ENCODE measurements around the gene JARID2.

JARID2 gene

DNA sequence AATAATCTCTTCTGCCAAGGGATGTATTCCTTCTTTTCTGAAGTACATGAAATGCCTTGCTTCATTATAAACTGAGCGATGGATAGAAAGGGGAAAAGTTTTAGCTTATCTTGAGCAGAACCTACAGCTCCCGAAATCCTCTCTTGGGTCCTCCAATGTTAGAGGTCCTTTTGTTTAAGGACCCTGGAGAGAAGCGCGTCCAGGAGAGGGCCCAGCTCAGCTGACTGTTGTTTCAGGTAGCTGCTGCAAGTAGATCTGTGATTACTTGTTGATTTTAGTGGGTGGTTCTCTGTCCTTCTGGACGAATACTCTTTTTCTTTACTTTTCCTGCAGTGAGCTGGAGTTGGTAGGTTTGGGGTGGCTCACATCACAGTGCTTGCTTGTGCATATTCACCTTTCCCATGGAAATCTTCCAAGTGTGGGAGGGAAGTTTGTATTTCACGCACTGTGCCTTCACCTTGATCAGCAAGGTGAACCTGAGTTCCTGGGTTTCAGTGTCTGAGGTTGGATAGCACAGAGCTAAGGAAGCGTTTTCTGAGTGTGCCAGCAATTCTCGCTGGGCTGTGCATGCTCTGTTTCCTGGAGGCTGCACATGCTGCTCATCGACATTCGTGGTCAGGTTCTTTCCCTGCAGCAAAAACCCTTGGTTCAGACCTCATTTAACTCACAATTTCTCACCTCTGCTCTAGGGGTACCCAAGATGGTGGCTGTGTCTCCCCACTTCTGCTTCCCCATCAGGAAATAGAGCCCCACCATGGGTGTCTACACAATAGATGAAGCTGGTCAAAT is 176.3 kb downstream of the JARID2 start:
- no peak for DNase-seq (ENCODE audit: low spot score)

GRCh38 chr6:15423286-15423993 is 177.6 kb downstream of the JARID2 start:
- DNase-seq (ENCODE audit: low spot score): no peak

DNA sequence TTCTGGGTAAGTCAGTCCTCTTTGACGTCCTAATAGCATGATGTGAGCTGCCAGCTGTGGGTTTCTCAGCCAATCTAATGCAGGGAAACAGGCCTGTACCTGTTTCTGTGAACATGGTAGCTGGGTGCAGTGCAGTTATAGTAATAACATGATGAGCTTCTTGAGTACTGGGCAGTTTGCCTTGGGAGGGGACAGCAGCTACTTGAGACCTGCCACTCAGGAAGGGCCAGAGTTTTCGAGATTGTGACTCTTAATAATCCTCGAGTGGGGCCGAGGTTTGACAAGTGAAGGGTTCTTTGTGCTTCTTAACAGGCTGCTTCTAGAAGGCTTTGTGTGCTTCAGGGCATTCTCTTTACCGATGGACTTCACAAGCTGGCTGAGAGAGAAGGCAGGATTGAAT is 180.1 kb downstream of the JARID2 start:
- DNase-seq (ENCODE audit: low spot score): no peak

GRCh38 chr6:15426395-15426794 is 180.5 kb downstream of the JARID2 start:
- DNase-seq (ENCODE audit: low spot score): no peak

GRCh38 chr6:15426901-15427300 is 181.0 kb downstream of the JARID2 start:
- no peak for DNase-seq (ENCODE audit: low spot score)

DNA sequence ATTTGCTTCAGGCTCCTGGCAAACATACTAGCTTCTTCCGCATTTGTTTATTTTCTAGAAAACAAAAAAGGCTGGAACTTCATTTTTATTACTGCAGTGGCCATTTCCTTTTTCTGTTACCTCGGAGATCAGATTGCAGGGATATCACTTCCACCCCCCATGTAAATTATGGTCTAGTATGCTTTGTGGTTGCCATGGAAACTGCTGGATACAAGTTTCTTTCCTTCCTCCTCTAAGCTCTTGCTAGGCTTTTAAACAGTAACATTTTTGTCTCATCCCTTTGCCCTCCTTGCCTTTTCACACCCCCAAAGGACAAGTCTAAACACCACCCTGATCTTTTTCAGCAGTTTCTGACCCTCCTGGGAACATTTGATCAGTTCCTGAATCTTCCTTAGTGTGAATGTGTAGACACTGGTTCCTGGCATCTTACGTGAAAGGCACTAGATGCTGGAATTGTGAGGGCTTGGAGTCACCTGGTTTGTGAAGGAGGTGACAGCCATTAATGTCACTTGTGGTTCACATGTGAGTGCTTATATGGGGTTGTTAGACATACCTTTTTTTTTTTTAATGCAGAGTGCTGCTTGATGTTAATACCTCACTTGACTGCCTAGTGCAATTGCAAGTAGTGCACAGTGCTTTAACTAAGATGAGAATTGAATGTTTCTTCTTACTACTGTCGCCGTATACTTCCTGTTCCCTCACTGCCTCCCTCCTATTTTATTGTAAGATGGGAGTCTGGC is 181.6 kb downstream of the JARID2 start:
- no peak for DNase-seq (ENCODE audit: low spot score)

- no peak for DNase-seq (ENCODE audit: low spot score)
Observed at GRCh38 chr6:15429141-15430110, 183.6 kb downstream of the JARID2 start.

DNA sequence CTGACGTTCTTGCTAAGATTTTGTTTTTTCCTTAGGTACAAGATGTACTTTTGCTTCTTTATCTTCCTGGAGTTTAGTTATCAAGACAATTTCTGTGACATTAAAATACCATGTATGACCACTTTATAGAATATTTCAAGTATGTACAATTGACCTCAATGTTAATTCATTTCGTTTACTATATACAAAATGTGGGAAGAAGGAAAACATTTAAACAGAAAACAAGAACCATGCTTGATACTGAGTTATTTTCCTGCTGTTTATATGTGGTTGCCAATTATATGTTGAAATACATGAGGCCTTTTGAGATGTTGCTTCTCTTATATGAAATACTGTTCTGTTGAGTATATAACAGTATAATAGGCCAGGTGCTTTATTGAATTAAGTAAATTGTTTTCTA is 184.3 kb downstream of the JARID2 start:
- no peak for DNase-seq (ENCODE audit: low spot score)

DNA sequence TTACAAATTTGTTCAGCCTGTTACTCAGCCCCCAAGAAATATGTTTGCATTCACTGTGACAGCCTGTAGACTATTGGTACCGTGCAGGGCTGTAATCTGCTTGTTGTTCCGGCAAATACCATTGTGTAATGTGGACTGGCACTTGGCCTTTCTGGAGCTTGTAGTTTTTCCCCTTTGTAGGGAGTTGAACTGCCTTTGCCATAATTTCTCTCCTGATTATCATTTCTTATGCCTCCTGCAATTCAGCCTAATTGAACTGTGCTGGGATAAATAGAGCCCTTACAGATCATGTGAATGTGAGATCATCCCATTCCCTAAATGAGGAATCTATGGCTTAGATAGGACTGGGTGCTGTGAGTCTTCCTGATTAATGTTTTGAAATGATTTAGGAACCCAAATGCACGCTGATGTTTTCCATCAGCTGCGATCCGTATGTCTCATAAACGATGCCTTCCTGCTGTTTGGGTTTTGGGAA is 185.1 kb downstream of the JARID2 start:
- DNase-seq (ENCODE audit: low spot score): no peak

- DNase-seq (ENCODE audit: low spot score): no peak
Observed at GRCh38 chr6:15431762-15432483, 186.1 kb downstream of the JARID2 start.

GRCh38 chr6:15433511-15433861 is 187.6 kb downstream of the JARID2 start:
- no peak for DNase-seq (ENCODE audit: low spot score)

DNA sequence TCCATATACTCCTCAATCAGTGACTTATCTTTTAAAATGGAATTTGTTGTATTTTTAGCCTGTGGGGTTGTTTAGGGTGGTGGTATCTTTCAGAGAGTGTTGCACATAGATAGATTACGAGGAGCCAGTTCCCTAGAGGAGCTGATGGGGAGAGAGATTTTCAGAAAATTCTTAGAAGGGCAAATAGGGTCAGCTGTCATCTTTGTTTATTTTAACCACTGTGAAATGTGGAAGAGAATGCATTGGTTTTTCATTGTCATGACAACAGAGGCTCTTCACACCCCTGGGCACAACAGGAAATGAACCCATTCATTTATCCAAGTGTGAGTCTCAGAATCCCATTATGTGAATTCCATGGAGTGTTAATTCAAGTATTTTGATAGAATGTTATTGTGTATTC is 188.4 kb downstream of the JARID2 start:
- no peak for DNase-seq (ENCODE audit: low spot score)

DNA sequence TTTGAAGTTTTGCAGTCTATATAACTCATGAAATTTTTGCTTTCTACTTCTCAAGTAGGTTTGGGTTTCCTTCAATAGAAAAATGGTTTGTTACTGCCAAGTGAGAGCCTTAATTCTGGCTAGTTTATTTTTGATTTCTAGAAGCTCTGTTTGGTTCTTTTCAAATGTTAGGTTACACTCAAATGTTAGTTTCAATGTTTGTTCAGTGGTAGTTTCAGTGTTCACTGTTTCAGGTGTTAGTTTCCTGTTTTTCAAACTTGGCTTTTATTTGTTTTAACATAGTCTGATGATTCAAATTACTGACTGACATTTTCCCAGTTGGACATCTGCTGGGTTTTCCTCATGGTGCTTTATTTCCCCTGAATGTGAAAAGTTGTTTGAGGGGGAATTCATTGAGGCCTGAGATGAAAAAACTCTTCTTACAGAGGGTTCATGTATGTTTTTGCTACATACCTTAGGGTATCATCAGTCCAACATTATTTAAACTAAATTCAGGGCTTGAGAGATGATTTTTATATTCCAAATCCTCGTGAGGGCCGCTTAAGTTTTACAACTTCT is 189.0 kb downstream of the JARID2 start:
- no peak for DNase-seq (ENCODE audit: low spot score)

- DNase-seq (ENCODE audit: low spot score): no peak
Observed at GRCh38 chr6:15435468-15435867, 189.6 kb downstream of the JARID2 start.

DNA sequence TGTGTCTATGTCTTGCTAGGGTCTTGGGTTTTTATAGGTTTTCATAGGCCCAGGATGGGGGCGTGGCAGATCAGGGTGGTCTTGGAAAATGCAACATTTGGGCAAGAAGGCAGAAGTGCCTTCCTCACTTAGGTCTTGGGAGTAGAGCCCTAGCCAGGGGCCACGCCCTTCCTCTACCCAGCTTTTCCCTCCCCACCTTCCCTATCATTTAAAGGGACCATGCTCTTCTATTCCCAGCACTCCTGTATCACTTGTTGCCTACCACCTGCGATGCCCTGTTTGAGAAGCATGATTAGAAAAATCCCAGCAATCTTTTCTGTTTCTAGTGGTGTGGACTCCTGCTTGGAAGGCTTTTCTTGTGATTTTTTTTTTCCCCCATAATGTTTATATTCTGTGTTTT is 190.6 kb downstream of the JARID2 start:
- DNase-seq (ENCODE audit: low spot score): no peak

GRCh38 chr6:15437090-15437635 is 191.3 kb downstream of the JARID2 start:
- no peak for DNase-seq (ENCODE audit: low spot score)

GRCh38 chr6:15439410-15440025 is 193.6 kb downstream of the JARID2 start:
- no peak for DNase-seq (ENCODE audit: low spot score)

GRCh38 chr6:15440040-15440439 is 194.2 kb downstream of the JARID2 start:
- DNase-seq (ENCODE audit: low spot score): no peak

- DNase-seq (ENCODE audit: low spot score): no peak
Observed at GRCh38 chr6:15441215-15441868, 195.5 kb downstream of the JARID2 start.

Data from ecto neural progenitor cell (in vitro differentiated cells).